NCI-H345 treated with DMSO at 0.1 percent for 48 hours (cell line): Measurements from ENCODE around the gene ATP6V0D1.
A peak's percentile ranks its signal among the peaks of the same experiment; 100 is the strongest.
"Not testable (repeated sequence)": the region's sequence is repeated elsewhere in the genome, so short reads cannot be mapped to it uniquely, and the experiment has no call there.

Experiments
- DNase-seq: peaks from one replicate; lab custom pipeline; 2025; ENCODE audit not compliant: unreplicated experiment; lab: John Stamatoyannopoulos, UW

Gene ATP6V0D1

DNA sequence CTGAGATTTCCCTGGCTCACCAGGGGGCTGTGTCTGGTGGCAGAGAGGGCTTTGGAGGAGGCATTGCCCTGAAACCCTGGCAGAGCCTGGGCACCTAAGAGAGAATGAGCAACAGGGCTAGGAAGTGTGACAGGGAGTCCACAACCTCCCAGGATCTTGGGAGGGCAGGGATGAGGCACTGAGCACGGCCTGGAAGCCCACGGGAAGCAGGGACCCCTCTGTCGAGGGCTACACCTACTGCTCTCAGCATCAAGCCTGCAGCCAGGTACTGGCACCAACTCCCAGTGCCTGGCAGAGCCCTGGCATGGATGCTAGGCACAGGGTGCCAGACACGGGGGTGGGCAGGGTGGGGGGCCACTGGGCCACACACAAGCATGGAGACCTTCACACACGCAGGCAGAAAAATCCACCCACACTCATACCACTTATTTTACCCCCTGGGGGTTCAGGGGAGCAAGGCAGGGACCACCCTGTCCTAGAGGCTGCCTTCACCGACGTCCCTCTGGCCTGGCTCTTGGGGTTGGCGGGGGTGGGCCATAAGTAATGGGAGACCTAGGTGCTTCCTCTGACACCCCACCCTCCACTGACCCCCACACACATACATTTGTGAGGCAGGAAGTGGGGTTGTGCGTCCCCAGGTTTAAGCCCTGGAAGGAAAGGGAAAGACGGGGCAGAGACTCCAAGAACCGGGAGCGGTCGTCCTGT is 51.0 kb downstream of the ATP6V0D1 start:
- no peak for DNase-seq

GRCh38 chr16:67429053-67429798 is 51.7 kb downstream of the ATP6V0D1 start:
- DNase-seq = no peak

DNA sequence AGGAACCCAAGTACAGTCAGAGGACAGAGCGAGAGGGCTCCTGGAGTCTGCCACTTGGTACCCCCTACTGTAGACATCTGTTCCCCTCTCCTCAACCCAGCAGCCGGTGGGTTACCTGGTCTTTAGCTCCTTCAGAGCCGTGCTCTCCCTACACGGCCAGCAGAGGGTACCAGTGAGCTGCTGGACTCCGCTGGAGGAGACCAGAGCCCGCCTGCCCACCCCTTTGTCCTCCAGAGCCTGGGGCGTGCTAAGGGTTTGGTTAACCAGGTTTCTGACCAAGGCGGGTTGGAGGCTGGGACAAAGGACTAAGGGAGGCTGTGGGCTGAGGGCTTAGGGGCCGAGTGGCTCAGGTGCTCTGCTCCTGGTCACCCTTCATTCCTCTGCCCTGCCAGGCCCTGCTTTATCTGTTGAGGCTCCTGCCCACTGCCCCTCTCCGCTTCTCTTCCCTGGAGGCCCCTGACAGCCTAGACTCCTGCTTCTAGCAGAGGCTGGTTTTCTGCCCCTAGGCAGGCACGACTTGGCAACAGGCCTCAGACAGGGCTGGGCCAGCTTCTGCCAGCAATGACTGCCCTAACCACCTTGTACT is 52.7 kb downstream of the ATP6V0D1 start:
- DNase-seq = peak; percentile 54

DNA sequence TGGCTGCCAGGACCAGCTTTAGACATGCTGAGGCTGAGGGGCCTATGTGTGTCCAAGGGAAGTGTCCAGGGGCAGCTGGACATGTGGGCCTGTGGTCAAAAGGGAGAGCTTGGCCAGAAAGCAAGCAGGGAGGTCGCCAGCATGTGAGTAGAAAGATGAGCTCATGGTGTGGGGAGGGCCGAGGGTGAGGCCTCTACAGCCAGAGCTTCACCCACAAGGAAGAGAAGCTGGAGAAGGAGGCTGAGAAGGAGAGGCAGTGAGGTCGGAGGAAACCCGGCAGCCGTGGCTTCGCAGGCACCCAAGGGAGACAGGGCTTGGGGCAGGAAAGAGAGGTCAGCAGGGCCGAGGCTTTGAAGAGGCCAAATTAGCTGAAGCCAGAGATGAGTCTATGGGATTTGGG is 54.0 kb downstream of the ATP6V0D1 start:
- DNase-seq = no peak

GRCh38 chr16:67426022-67426421 is 54.9 kb downstream of the ATP6V0D1 start:
- DNase-seq = no peak

- DNase-seq = no peak
Measured at GRCh38 chr16:67425580-67425979, 55.4 kb downstream of the ATP6V0D1 start.

GRCh38 chr16:67425061-67425460 is 55.9 kb downstream of the ATP6V0D1 start:
- no peak for DNase-seq

DNA sequence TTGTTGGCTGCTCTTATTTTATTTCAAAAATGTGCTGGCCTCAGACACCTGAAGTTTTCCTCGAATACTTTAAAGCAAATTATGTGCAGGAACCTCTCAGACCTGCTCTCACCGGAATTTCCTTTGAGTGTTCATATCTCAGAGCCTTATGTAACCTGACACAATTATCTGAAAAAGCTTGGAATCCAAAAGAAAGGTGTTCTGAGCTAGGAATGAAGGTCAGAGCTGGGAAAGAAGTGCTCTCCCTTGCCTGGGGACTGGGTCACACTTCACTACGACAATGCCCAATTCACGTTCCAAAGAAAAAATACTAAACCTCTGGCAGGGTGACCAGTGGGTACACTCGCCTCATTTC is 56.7 kb downstream of the ATP6V0D1 start:
- DNase-seq = no peak

GRCh38 chr16:67423611-67424260 is 57.2 kb downstream of the ATP6V0D1 start:
- no peak for DNase-seq

- DNase-seq = no peak
Measured at GRCh38 chr16:67423015-67423414, 57.9 kb downstream of the ATP6V0D1 start.

GRCh38 chr16:67421030-67421429 is 59.9 kb downstream of the ATP6V0D1 start:
- DNase-seq = no peak

GRCh38 chr16:67419931-67420330 is 61.0 kb downstream of the ATP6V0D1 start:
- DNase-seq = no peak

DNA sequence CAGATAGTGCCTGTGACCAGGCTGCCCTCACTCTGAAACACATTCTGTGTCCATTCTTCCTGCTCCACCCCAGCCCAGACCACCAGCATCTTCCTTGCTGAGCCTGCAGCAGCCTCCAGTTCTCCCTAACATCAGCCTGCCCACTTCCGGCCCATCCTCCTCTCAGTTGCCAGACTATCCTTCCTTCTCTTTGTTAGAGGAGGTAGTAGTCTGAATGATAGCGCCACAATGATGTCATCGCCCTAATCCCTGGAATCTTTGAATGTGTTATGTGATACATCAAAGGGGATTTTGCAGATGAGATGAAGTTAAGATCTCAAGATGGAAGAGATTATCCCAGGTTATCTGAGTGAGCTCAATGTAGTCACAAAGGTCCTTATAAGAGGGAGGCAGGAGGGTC is 61.5 kb downstream of the ATP6V0D1 start:
- no peak for DNase-seq

DNA sequence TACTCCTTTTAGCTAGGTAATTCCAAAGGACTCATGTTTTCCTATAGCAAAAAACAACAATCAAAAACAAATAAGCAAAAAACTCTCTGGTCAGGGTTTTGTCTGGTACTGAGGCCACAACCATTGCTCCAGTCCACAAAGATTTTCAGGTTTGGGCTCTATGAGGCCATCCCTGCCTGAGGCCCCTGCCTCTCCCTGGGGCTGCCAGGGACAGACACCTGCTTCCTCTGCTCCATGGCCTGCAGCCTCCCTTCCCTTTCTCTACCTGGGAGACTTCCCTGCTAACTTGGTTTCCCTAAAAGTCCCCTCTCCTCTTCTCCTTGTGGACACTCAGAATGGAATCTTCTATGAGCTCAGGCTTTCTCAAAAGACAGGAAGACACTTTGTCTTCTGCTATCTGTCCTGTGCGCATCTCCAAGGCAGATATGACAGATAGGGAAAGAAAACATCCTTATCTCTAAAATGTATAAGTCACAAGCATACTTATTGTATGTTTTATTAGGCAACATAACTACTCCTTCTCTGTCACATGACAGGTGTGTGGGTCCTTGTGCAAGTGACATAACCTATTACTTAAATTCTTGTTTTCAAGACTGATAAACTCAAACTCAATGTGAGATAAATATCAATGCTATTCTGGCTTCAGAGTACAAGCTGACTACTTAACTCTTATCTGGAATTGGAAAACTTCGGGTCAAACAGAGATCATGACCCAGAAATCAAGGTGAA is 63.5 kb downstream of the ATP6V0D1 start:
- DNase-seq = no peak

DNA sequence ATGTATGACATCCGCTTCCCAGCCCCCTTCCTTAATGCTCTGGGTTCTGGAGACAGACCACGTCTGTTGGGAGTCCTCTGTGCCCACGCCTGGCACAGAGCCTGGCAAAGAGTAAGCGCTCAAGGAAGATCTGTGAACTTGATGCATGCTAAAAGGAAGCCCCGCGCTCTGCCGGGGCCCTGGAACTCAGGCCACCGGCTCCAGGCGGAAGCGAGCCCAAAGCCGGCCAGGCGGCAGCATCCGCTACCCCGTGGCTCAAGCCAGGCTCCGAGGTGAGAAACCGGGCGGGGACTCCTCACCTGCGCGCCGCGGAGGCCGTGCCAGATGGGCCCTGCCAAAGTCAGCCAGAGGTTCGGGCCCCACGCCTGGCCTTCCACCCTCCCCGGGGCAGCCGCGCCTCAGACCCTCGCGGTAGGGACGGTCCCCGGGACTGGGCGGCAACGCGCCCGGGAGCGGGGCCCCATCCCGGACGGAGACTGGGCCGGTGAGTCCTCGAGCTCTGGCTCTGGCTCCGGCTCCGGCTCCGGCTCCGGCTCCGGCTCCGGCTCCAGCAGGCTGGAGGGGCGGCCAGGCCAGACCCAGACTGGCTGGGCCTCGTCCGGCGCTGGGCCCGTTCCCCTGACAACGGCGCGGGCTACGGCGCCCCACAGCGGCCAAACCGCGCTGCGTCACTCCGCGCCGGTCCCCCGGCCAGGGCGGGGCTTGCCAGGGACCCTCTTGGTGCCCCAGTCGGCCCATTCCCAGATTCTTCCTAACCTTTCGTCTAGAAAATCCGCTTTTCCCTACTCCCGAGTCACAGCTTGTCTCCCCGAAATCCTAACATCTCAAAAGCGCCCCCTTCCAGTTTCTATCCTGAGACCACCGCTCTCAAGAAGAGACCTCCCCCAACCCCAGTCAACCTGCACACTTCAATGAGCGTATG is 64.8 kb downstream of the ATP6V0D1 start, which contains the start of gene ZDHHC1:
TSS of gene ZDHHC1 (minus strand) at position 606 of the 922 bp plus-strand sequence. CDS start 8,702 bp downstream, outside the sequence.
- DNase-seq = peak; percentile 33

DNA sequence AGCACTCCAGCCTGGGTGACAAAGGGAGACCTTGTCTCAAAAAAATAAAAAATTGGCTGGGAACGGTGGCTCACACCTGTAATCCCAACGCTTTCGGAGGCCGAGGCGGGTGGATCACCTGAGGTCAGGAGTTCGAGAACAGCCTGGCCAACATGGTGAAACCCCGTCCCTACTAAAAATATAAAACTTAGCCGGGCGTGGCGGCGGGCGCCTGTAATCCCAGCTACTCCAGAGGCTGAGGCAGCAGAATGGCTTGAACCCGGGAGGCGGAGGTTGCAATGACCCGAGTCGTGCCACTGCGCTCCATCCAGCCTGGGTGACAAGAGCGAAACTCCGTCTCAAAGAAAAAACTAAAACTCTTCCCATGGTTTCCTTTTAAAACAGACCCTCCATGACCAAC is 65.5 kb downstream of the ATP6V0D1 start:
- DNase-seq = not testable (repeated sequence)

- DNase-seq = no peak
Measured at GRCh38 chr16:67413978-67414911, 66.7 kb downstream of the ATP6V0D1 start.

GRCh38 chr16:67412294-67412693 is 68.7 kb downstream of the ATP6V0D1 start:
- no peak for DNase-seq

- DNase-seq = no peak
Measured at GRCh38 chr16:67411339-67411738, 69.6 kb downstream of the ATP6V0D1 start.
